Small intestine (tissue), 7 donors: ENCODE data around the gene RARA. TPM values are rescaled to one million over a fixed set of nuclear protein-coding genes. Genes with fewer than 3 reads are reported as not detected.
A peak's percentile ranks its signal among the peaks of the same experiment; 100 is the strongest.

Source experiments
- DNase-seq, 2 donors: peaks; one replicate each; pipeline versions ENCODE4 v3.0.0 to v3.0.0-alpha.2; 2013
- FAIRE-seq: peaks from 2 replicates; lab custom pipeline; 2012; peaks lifted over from hg19 to GRCh38; lab: Jason Lieb, UNC
- H3K27ac ChIP-seq, 3 donors: one replicate each; pipeline ENCODE4 v1.5.1; 2013; ENCODE audit warnings: low read length in 2 of 3, mild to moderate bottlenecking in 2 of 3, control low read depth in 1 of 3, inconsistent platforms in 1 of 3, low read depth in 1 of 3, moderate library complexity in 1 of 3
- H3K27me3 ChIP-seq, 3 donors: one replicate each; pipeline ENCODE4 v1.6.1; 2013; ENCODE audit warnings: low read length in 3 of 3, inconsistent platforms in 1 of 3; ENCODE audit not compliant: control insufficient read depth in 3 of 3, insufficient read depth in 3 of 3
- H3K36me3 ChIP-seq, 3 donors: one replicate each; pipeline ENCODE4 v1.6.1; 2013; ENCODE audit warnings: low read length in 3 of 3, inconsistent platforms in 1 of 3, low read depth in 1 of 3, mild to moderate bottlenecking in 1 of 3, moderate library complexity in 1 of 3; ENCODE audit not compliant: control insufficient read depth in 3 of 3, insufficient read depth in 2 of 3
- H3K4me1 ChIP-seq, 3 donors: one replicate each; pipeline ENCODE4 v1.6.1; 2013; ENCODE audit warnings: low read length in 2 of 3, inconsistent platforms in 1 of 3, low read depth in 1 of 3, mild to moderate bottlenecking in 1 of 3, moderate library complexity in 1 of 3; ENCODE audit not compliant: control insufficient read depth in 3 of 3, insufficient read depth in 2 of 3
- H3K4me3 ChIP-seq, 3 donors: one replicate each; pipeline ENCODE4 v1.5.1; 2013; ENCODE audit warnings: low read length in 3 of 3, control low read depth in 1 of 3, inconsistent platforms in 1 of 3, low read depth in 1 of 3, mild to moderate bottlenecking in 1 of 3, moderate library complexity in 1 of 3
- H3K9me3 ChIP-seq, 2 donors: one replicate each; pipeline ENCODE4 v1.6.1; 2013; ENCODE audit warnings: low read depth in 1 of 2, low read length in 1 of 2; ENCODE audit not compliant: control insufficient read depth in 2 of 2, insufficient read depth in 1 of 2
- WGBS, 3 donors: extraction: QIAGEN DNeasy Blood & Tissue Kit; methylation state at CpG; one replicate each; pipeline ENCODE4 v1.1.7; 2013; 5-methylcytosine and 5-hydroxymethylcytosine counted together
- polyA plus RNA-seq, 4 donors: library from polyadenylated mRNA; stranded (reverse) in 3 of 4; unstranded in 1 of 4; fragments of 200-250 nt in 3 of 4; fragments of 120-200 nt in 1 of 4; gene quantifications; one replicate each; pipeline versions ENCODE4 v1.2.1 to v1.2.3, GENCODE V29; 2013
- donor health status: healthy with polysubstance abuse.
- donor health status: control.
- donor health status: control.
- donor health status: Bipolar disorder and iron deficiency.
- donor health status: healthy.

RARA gene
- polyA plus RNA-seq, 4 donors: 28.8 to 47.7 (median 39.9) TPM

GRCh38 chr17:40361925-40362695, 53.1 kb downstream of the RARA start:
- H3K9me3 ChIP-seq: no peaks in the 10 kb centered on the region
- H3K4me3 ChIP-seq: peak overlapping the region in 1 of 3 donors; percentile 70
- peaks cover 0 to 5% (median 0%) of the 10 kb centered on the region in 3 donors for H3K36me3 ChIP-seq
- H3K4me1 ChIP-seq: peaks cover 0 to 19% (median 0%) of the 10 kb centered on the region in 3 donors
- no peak for DNase-seq
- H3K27me3 ChIP-seq: peaks cover 0 to 40% (median 0%) of the 10 kb centered on the region in 3 donors
- 63 to 73% (median 67%) methylated on average over 22 to 24 of the region's 24 CpGs for WGBS, 3 donors
- FAIRE-seq: no peak
- no peak overlapping the region for H3K27ac ChIP-seq

DNA sequence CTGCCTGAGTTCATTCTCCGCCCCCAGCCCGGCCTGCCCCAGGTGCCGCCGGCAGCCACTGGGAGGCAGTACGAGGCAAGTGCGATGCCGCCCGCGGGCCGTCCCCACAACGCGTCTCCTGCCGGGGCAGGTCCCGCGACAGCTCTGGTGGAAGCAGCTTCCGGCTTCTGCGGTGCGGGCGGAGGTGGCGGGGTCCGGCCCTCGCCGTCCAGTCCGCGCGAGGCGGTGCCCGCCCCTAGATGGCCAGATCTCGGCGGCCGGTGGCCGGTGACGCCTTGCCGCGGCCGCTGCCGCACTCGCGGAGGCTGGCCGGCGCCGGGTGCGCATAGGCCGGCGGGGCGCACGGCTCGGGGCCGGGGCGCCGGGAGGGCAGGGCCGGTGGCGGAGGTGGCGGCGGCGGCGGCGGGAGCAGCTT, 53.7 kb downstream of the RARA start:
- H3K4me3 ChIP-seq: peak overlapping the region in 2 of 3 donors; percentile 19 to 70
- peaks cover 0 to under 1% (median 0%) of the 10 kb centered on the region in 3 donors for H3K36me3 ChIP-seq
- H3K27me3 ChIP-seq: peaks cover 0 to 40% (median 0%) of the 10 kb centered on the region in 3 donors
- H3K9me3 ChIP-seq: no peaks in the 10 kb centered on the region
- H3K4me1 ChIP-seq: peaks cover 0 to 19% (median 0%) of the 10 kb centered on the region in 3 donors
- DNase-seq (peak; percentile 74 to 88), FAIRE-seq (no peak)
- WGBS, 3 donors: 0 to 1% (median 1%) methylated on average over 28 to 58 of the region's 58 CpGs
- H3K27ac ChIP-seq: no peak overlapping the region

- 1 to 3% (median 2%) methylated on average over 58 to 91 of the region's 91 CpGs for WGBS, 3 donors
These were observed 54.3 kb downstream of the RARA start for GRCh38 chr17:40363111-40363827.

GRCh38 chr17:40364121-40364861, 55.3 kb downstream of the RARA start, which contains the start of gene GJD3:
TSS of gene GJD3 (minus strand) at chr17:40364737. CDS start at chr17:40363815, 922 bp downstream.
- H3K27me3 ChIP-seq: peaks cover 0 to 40% (median 0%) of the 10 kb centered on the region in 3 donors
- FAIRE-seq: no peak
- DNase-seq: peak in 1 of 2 donors; percentile 23
- peak within 1 kb of the TSS in 1 of 3 donors; percentile 19 for H3K27ac ChIP-seq
- peak within 1 kb of the TSS in 2 of 3 donors; percentile 35 to 70 for H3K4me3 ChIP-seq
- H3K9me3 ChIP-seq: no peaks in the 10 kb centered on the region
- peaks cover 0 to 14% (median 0%) of the 10 kb centered on the region in 3 donors for H3K4me1 ChIP-seq
- 47 to 64% (median 51%) methylated on average over 22 of the region's 22 CpGs for WGBS, 3 donors
- H3K36me3 ChIP-seq: no peaks in the 10 kb centered on the region

More at GRCh38 chr17:40363111-40363827, 54.3 kb downstream of the RARA start:
- peaks cover 0 to 40% (median 0%) of the 10 kb centered on the region in 3 donors for H3K27me3 ChIP-seq
- peak in 1 of 2 donors; percentile 75 for DNase-seq
- no peak for FAIRE-seq
- H3K4me1 ChIP-seq: peaks cover 0 to 19% (median 0%) of the 10 kb centered on the region in 3 donors
- H3K4me3 ChIP-seq: peak overlapping the region; percentile 19 to 70 (median 35)
- H3K9me3 ChIP-seq: no peaks in the 10 kb centered on the region
- H3K36me3 ChIP-seq: no peaks in the 10 kb centered on the region
- H3K27ac ChIP-seq: no peak overlapping the region

- Histone ChIP-seq H3K27me3 (peaks cover 0 to 40% (median 0%) of the 10 kb centered on the region in 3 donors), H3K27ac (no peak overlapping the region), H3K9me3 (no peaks in the 10 kb centered on the region), H3K36me3 (no peaks in the 10 kb centered on the region), H3K4me3 (no peak overlapping the region), H3K4me1 (peaks cover 0 to 14% (median 0%) of the 10 kb centered on the region in 3 donors)
- FAIRE-seq (no peak), DNase-seq (no peak)
- WGBS, 3 donors: 85 to 96% (median 87%) methylated on average over 9 of the region's 9 CpGs
These were observed 55.9 kb downstream of the RARA start for GRCh38 chr17:40364906-40365305.

GRCh38 chr17:40366076-40366860, 57.3 kb downstream of the RARA start:
- WGBS, 3 donors: 93% methylated on average over 18 of the region's 18 CpGs
- FAIRE-seq (no peak), DNase-seq (no peak)
- no peaks in the 10 kb centered on the region for H3K36me3 ChIP-seq
- peaks cover 0 to 27% (median 0%) of the 10 kb centered on the region in 3 donors for H3K27me3 ChIP-seq
- peaks cover 0 to 4% of the 10 kb centered on the region in 2 donors for H3K9me3 ChIP-seq
- H3K4me3 ChIP-seq: no peak overlapping the region
- no peak overlapping the region for H3K27ac ChIP-seq
- peaks cover 0 to 14% (median 0%) of the 10 kb centered on the region in 3 donors for H3K4me1 ChIP-seq

DNA sequence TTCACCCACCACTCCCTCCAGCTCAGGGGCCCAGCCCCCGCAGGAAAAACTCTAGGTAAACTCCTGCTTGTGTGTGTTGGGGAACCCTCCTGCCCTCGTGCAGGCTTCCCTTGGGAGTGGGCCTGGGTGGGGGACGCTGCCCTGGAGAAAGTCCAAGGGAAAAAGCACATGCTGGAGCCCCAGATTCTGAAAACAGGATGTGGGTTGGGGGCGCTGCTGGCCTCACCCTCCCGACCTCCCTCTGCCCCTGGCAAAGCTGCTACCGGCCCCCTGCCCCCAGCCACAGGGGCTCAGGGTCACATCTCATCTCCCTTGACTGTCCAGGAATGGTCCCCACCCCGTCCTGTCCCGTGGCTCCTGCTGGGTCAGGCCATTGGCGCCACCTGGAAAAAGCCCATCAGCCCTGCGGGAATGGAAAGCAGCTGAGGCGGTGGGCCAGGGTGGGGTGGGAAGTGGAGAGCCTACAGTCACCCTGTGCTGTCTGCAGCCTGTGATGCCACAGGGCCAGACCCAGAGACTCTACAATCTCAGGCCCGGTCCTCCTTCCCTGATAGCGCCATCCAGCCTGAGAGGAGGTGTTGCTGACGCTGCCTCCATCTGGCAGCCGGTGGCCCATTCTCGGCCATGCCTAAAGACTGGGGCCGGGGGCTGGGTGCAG, 58.0 kb downstream of the RARA start:
- FAIRE-seq (no peak), DNase-seq (no peak)
- Histone ChIP-seq H3K9me3 (peaks cover 0 to 9% of the 10 kb centered on the region in 2 donors), H3K36me3 (no peaks in the 10 kb centered on the region), H3K27ac (no peak overlapping the region), H3K27me3 (peaks cover 0 to 21% (median 0%) of the 10 kb centered on the region in 3 donors), H3K4me1 (peaks cover 0 to 14% (median 0%) of the 10 kb centered on the region in 3 donors), H3K4me3 (no peak overlapping the region)
- WGBS, 3 donors: 71 to 77% (median 75%) methylated on average over 17 of the region's 17 CpGs
